ENCODE data around the gene TACSTD2. TPM values are rescaled to one million over a fixed set of nuclear protein-coding genes. Genes with fewer than 3 reads are reported as not detected.
"Not testable (repeated sequence)": the region's sequence is repeated elsewhere in the genome, so short reads cannot be mapped to it uniquely, and the experiment has no call there.

The TACSTD2 gene
- polyA plus RNA-seq, 1 donor: 1.4 TPM

DNA sequence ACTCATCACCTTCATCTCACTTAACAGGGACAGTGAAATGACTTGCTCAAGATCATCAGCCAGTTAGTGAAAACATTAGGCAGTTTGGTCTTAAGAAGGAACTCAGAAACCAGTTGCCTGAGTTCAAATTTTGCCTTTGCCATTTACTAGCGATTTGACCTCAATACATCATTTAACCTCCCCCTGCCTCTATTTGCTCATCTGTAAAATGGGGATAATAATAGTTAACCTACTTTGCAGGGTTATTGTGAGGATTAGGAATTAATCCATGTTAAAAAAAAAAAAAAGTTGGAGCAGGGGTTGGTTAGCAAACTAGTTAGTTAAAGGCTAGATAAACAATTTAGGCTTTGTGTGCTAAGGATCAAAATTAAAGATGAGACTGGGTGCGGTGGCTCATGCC, 10.6 kb upstream of the TACSTD2 start:
- no peak for DNase-seq

DNA sequence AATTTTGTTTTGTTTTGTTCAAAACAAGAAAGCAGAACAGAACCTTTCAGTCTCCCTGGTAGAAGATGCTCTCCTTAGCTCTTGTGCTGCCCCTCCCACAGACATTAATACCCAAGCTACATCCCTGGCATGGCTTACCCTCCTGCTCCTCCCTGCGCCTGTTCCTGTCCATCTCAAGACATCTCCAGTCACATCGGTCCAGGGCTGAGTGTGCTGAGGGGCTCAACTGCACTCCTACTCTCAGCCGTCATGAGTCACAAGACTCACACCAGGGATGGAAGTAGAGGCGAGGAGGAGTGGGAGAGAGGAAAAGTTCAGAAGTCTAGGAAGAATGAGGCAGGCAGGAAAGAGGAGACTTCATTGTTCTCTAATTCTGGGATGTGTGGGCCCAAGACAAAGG, 9.2 kb upstream of the TACSTD2 start:
- no peak for DNase-seq

DNA sequence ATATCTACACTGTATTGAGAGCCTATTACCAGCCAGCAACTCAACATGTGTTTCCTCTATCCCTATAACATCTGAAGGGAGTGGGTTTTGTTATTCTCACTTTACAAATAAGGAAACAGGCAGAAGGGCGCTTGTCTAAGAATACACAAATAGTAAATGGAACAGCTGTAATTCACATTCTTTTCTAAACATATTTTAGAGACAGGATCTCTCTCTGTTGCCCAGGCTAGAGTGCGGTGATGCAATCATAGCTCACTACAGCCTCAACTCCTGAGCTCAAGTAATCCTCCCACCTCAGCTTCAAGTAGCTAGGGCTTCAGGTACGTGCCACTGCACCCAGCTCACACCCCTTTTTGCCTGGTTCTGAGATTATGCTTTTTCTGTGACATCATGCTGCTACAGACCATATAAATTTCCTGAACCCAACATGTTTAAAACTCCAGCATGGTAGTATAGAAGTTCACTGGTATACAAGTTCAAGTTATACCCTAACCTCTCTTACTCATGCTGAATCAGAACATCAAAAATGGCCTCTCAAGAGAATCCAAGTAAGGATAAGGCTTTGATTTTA, 8.6 kb upstream of the TACSTD2 start:
- no peak for DNase-seq

DNA sequence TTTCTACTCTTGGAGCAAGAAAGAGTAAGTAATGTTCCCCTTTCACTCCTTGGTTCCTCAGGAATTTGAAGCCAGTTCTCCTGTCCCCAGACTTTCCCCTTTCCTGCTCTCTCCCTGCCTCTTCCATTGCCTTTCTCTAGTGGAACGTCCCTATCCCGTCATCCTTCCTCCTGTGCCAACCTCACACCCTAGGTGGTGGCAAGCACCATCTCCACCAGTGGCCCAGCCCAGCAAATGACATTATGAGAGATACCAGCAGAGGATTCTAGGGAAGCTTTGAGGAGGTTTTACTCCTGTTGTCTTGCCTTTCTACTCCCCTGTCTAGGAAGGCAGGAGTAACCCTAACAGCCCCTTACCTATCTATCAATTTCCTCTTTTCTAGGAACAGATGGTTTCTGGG, 8.1 kb upstream of the TACSTD2 start:
- DNase-seq: no peak

DNA sequence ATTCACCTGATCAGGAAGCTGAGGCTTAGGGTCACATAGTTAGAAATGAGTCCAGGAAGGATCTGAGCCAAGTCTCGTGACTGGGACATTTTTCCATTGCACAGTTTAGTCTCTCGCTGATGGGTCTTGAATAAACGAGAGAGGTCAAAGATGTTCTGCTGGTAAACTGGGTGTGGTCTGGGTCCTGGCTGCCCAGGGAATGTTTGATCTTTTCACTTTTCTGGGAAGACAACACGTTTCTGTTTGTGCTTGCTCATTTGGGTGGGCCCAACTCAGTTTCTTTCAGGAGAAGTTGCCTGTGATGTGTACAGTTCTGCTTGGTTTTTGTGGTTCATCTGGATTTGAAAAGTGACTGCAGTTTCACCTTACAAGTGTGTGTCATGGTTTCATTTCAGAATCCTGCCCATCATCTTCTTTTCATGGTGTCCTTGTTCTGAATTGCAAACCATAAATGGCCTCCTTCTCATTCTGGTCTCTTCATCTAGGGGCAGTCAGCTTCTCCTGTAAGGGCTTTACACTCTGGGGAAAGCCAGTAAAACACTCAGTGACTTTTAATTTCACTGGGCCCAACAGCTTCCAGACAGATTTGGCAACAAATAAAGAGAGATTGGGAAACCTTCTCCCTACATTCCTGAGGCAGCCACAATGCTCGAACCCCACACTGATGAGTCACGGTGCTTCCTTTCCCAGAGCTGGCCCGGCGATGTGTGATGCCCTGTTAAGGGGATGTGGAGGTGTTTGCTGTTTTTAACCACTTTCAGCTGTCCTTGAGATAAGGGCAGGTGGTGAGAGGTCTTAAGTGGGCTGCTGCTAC, 7.2 kb upstream of the TACSTD2 start:
- no peak for DNase-seq

DNA sequence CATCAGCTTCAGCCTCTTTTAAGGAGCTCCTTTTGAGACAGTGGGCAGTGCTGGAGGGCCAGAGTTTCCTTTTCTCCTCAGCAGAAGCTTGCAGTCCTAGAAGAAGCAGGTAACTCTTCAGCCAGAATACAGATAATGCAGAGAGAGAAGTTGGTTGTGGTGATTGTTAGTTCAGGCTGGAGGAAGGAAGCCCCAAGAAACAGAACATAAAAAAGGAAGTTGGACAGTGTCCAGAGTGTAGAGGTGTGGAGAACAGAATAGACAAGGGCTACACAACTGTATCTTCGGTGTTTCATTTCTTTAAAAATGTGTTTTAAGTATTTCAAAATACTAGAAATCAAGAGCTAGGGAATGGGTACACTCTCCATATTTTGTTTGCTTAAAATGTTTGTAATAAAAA, 6.4 kb upstream of the TACSTD2 start:
- no peak for DNase-seq

DNA sequence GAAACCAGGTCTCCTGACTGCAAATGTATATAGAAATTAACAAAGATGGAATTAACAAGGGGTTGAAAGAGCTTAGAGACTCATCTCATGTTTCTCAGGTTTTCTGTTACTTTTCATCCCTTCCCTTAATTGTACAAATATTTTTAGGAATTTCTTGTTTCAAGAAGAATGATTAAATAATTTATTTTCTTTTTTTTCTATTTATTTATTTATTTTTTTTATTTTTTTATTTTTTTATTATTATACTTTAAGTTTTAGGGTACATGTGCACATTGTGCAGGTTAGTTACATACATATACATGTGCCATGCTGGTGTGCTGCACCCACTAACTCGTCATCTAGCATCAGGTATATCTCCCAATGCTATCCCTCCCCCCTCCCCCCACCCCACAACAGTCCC, 5.1 kb upstream of the TACSTD2 start:
- DNase-seq: not testable (repeated sequence)

DNA sequence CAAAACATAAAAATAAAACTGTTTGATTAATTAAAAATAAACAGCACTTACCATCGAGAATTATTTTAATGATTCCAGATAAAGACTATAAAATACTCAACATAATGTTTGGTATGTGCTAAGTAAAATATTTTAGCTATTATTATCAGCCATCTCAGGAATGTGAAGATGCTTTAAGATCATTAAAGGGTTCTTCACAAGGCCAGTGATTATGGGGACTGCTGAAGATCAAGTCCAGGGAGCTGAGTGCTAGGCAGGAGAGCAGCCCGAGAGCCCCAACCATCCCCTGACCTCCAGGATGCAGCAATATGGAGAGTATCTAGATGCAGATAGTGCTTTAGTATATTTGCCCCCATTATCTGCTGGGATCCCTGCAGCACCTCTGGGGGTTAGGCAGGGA, 4.6 kb upstream of the TACSTD2 start:
- no peak for DNase-seq

DNA sequence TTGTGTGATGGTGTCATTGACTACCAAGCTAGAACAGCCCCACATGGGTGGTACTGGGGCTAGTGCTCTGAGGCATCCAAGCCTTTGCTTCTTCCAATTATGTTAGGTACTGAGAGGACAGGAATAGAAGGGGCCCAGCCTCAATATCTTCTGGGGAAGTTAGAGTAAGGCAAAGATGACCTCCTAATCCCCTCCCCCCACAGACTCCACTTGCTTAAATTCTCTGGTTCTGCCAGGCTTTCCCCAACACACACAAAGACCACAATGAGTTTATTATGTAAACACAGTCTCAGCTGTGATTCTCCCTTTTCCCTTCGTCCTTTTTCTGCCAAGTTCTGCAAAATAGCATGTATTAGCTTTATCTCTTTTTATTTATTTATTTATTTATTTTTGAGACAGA, 3.1 kb upstream of the TACSTD2 start:
- no peak for DNase-seq

DNA sequence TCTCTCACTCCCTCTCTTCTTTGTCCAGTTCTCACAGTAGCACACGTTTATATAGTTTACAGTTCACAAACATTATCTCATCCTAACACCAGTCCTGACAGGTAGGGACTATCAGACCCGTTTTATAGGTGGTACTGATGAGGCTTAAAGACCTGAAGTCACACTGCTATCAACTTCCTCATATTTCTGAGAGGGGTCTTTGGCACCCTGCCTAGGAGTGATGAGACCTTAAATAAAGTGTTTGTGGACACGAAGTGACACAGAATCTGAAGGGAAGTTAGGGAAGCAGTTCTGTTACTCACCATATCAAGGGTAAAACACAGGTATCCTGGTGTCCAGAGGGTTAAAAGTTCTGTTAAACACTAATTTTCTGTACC, 590 bp upstream of the TACSTD2 start:
- DNase-seq: no peak

DNA sequence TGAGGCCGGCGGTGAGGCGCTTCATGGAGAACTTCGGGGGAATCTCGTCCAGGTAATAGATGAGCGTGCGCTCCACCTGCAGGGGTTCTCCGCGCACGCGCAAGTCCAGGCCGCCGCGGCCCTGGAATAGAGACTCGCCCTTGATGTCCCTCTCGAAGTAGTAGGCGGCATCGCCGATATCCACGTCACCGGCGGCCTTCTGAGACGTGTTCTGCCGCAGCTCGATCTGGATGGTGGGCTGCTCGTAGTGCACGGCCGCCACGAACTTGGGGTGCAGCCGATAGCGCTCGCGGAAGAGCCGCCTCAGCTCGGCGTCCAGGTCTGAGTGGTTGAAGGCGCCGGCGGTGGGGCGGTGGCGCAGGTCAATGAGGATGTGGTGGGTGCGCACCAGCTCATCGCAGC, 726 bp downstream of the TACSTD2 start:
- no peak for DNase-seq

DNA sequence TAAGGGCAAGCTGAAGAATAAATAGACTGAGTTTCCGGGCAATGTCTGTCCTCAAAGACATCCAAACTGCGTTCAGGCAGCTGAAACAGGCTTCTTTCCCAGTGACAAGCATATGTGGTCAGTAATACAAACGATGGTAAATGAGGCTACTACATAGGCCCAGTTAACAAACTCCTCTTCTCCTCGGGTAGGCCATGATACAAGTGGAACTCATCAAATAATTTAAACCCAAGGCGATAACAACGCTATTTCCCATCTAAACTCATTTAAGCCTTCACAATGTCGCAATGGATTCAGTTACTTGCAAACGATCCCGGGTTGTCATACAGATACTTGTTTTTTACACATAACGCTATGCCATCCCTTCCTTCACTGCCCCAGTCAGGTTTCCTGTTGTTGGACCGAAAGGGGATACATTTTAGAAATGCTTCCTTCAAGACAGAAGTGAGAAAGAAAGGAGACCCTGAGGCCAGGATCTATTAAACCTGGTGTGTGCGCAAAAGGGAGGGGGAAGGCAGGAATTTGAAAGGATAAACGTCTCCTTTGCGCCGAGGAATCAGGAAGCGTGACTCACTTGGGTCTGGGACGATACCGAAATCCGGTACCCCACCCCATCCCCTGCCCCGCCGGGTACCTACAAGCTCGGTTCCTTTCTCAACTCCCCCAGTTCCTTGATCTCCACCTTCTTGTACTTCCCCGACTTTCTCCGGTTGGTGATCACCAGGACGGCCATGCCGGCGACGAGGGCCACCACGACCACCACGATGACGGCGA, 1.3 kb downstream of the TACSTD2 start:
- DNase-seq: no peak

DNA sequence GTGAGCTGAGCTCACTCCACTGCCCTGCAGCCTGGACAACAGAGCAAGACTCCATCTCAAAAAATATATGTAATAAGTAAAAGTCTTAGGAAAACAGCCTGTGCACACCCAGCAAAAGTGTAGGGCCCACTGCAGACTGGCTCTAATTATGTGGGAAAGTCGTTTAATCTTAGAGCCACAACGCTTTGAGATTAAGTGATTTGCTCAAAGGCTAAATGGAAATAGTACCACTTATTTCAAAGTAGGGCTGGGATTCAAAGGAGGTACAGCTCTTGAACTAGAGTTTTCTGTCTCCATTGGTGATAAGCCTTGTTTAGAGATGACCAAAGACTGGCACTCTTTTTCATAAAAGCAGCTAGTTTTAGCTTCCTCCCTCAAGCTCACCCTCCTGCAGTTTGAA, 2.2 kb downstream of the TACSTD2 start:
- DNase-seq: no peak

DNA sequence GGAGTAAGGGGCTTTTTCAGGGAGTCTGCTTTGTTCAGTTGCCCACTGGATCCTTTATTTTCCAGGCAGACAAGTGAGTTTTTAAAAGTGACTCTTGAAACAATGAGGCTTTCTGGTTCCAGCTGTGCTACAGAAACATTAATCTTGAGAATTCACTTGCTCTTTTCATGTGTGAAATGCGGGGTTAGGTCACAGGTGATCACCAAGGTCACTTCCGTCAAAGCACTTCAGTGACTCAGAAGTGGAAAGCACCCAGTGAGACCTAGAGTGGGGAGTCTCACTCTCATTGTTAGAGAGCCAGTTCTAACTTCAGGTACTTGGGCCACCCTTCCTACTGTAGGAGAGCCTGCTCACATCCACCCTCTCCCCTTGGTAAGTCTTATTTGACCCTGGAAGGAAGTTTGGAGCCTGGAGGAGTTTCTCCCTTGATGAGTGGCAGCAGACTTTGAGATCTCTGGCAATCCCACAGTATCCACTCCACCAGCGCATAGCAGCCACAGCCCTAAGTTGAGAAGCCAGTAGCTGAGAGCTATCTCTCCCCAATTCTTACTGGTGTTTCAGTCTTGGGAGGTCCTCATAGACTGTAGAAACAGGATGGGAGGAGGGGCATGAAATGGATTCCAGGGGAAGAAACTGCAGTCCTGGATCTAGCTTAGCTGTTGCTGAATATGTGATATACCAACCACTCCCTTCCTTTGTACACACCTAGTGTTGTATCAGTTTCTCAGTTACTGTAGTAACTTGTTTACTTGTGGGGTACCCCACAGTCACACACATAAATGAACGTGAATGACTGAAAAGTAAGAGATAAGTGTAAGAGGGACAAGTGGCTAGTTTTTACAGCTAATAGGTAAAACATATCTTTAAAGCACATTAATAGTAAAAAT, 3.1 kb downstream of the TACSTD2 start:
- DNase-seq: no peak

DNA sequence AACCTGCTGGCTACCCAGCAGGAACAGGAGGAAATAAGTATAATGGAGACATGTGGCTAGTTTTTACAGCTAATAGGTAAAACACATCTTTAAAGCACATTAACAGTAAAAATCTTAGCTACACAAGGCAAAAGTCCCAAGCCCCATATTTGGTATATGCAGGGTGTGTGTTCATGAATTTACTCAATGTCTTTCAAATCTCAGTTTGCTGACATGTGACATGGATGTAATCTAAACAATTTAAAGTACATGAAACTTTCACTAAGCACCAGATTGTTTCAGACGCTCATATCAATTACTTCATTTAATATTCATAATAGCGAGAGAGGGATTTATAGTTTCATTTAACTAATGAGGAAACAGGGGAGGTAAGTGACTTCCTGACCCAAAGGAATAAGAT, 3.9 kb downstream of the TACSTD2 start:
- DNase-seq: no peak

DNA sequence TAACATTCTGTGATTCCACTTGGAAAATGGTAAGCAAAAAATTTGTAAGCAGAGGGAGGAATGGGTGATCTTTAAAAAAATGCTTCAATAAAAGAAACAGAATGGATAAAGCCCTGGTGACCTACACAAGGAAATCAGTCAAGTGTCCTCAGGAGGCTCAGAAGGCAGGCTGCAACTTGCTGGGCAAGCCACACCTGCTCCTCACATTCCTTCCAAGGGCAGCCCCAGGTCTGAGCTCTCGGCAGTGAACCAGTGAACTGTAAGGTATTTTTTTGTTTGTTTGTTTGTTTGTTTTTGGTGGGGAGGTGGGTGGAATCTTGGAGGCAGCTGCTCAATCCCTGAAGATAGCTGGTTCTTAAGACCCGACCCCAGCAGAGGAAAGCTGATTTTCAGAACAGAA, 4.4 kb downstream of the TACSTD2 start:
- no peak for DNase-seq

DNA sequence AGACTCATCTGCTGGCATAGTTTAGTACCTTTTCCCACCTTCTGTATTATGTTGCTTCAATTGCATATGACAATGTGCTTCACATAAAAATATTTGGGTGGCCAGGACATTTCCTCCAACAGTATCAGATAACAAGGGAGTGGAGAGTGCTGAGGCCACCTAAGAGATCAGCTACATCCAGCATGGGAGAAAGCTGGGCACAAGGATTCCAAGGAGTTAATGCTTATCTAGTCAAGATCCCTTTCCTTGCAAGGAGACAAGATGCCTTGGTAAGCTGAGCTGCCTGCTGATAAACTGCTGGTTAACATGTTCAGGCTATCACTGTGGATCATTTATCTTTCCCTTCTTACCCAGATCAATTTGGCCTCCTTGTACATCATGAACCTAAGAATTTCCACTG, 5.4 kb downstream of the TACSTD2 start:
- DNase-seq: no peak

DNA sequence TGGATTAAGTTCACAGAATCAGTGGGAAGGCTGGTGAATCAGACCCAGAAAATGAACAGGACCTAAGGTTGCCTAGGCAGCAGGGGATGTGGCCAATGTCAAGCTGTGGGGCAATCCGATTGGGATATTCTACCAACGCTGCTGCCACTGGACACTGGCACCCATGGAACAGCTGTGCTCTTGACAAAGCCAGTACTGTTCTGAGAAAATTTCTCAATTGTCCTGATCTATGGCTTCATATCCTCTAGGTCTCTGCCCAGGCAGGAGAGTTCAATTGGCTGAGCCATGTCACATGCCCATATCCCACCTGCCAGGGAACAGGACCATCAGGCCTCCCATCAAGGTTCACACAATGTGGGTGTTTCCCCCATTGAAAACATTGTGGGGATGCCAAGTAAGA, 6.2 kb downstream of the TACSTD2 start:
- no peak for DNase-seq

DNA sequence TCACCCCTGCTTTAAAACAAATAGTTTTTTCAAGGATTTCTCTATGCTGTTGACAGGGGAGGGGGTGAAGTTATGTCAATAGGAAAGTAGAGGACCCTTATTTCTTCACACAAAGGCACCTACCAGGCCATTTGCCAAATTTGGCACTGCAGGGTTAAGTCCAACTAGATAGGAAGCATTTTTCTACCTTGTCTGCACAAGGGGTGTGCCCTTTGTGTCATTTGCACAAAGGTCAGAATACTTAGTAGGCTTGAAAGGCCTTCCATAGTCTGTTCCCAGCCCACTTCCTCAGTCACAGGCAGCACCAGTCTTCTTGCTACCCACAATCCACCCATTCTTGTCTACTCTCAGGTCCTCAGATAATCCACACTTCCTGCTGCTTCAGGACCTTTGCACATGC, 7.0 kb downstream of the TACSTD2 start:
- DNase-seq: no peak

DNA sequence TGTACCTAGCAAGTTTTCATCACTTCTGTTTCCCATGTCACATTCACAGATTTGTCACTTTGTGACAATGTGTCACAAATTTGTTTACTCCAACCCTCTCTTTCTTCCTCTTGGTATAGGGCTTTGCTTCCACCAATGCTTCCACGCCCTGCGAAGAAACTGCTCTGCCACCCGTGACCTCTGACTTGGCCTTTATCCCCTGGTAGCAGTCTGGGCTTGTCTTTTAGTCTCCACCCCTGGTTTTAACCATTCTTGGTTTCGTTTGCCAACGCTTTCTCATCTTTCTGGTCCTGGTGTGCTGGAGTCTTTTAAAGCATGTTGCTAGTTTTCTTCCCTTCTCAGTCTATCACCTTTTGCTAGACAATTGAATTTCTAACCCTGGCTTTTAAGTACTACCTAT, 8.1 kb downstream of the TACSTD2 start:
- no peak for DNase-seq

DNA sequence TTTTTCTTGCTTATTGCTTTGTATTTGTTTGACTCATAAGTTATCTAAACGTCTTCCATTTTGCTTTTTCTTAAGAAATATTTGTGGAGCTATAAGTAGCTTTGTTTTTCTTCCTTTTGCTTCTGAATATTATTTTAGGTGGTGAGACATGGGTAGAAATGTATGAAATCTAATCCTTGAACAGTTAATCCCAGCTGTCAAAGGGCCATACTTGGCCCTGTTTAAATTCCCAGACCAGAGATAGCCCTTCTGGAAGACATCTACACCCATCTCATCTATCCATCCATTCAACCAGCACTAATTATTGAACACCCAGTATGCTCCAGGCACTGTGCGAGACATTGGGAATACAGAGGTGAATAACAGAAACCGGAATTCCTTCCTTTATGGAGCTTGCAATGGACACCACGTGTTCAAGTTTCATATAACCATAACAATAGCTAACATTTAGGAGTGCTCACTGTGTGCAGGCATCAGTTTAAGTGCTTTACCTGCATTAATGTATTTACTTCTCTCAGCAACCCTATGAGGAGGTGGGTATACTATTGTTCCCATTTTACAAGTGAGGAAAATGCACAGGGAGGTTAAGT, 8.7 kb downstream of the TACSTD2 start:
- DNase-seq: no peak

DNA sequence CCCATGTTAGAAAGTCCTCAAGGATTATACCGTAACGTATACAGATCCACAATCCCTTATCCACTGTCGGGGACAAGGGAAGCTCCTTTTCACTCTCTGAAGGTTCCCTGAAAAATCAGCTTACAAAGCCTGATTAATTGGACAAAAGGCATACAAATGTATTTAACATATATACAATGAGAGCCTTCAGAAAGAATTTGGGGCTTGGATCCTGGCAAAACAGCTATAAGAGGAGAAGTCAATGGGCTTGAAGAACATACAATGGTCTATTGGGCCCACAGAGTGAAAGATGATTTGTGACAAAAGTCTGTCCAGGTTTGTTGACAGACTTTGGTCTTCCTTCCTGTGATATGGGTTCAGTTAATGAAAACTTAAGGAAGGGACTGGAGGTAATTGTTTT, 10.7 kb downstream of the TACSTD2 start:
- DNase-seq: no peak

DNA sequence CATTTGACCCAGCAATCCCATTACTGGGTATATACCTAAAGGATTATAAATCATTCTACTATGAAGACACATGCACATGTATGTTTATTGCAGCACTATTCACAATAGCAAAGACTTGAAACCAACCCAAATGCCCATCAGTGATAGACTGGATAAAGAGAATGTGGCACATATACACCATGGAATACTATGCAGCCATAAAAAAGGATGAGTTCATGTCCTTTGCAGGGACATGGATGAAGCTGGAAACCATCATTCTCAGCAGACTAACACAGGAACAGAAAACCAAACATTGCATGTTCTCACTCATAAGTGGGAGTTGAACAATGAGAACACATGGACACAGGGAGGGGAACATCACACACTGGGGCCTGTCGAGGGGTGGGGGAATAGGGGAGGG, 13.3 kb downstream of the TACSTD2 start:
- DNase-seq: not testable (repeated sequence)
